ENCODE data around the gene GFER.
"Not testable (repeated sequence)": the region's sequence is repeated elsewhere in the genome, so short reads cannot be mapped to it uniquely, and the experiment has no call there.

GFER gene

DNA sequence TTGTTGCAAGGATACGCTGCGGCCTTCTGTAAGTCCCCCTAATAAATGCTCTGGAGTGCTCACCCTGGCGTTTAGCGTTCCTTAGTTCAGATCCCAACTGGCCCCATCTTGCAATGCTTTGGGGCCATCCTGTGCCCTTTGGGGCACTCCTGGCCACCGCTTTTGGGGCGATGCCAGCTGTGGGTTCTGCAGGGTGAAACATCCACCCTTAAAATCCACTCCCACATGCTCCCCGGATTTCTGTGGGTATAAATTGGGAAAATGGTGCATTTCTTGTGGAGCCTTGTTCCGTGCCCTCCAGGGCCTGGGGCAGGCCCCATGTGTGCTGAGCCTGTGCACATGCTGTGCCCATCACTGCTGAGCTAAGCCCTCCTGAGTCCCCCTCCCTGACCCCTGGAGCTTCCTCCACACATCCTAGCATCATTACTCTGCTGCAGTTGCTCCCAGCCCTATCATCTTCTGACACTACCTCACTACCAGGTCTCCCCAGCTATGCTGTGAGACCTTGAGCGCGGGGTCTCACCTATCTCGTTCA lies 47.0 kb upstream of the GFER start:
- no peak for TF ChIP-seq PPARA (CRISPR knock-in tag; IDR thresholded peaks at IDR 0.05; ENCODE audit: borderline replicate concordance)
- TF ChIP-seq OSR1 (CRISPR knock-in tag; IDR thresholded peaks at IDR 0.05) = no peak
- TF ChIP-seq CSDC2 (CRISPR knock-in tag; IDR thresholded peaks at IDR 0.05) = no peak
- TF ChIP-seq ZNF565 (CRISPR knock-in tag; conservative IDR thresholded peaks at IDR 0.05; ENCODE audit: low read depth) = no peak
- TF ChIP-seq ISL1 (CRISPR knock-in tag; IDR thresholded peaks at IDR 0.05) = no peak
- TF ChIP-seq SNAI2 (CRISPR knock-in tag; IDR thresholded peaks at IDR 0.05) = no peak
- TF ChIP-seq ZFP3 (CRISPR knock-in tag; IDR thresholded peaks at IDR 0.05) = no peak
- TF ChIP-seq, protein P1, sequence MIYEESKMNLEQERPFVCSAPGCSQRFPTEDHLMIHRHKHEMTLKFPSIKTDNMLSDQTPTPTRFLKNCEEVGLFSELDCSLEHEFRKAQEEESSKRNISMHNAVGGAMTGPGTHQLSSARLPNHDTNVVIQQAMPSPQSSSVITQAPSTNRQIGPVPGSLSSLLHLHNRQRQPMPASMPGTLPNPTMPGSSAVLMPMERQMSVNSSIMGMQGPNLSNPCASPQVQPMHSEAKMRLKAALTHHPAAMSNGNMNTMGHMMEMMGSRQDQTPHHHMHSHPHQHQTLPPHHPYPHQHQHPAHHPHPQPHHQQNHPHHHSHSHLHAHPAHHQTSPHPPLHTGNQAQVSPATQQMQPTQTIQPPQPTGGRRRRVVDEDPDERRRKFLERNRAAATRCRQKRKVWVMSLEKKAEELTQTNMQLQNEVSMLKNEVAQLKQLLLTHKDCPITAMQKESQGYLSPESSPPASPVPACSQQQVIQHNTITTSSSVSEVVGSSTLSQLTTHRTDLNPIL (CRISPR knock-in tag; IDR thresholded peaks at IDR 0.05; ENCODE audit: low read depth) = no peak
- TF ChIP-seq BACH2 (CRISPR knock-in tag; IDR thresholded peaks at IDR 0.05; ENCODE audit: borderline replicate concordance) = no peak
- TF ChIP-seq, protein P2, sequence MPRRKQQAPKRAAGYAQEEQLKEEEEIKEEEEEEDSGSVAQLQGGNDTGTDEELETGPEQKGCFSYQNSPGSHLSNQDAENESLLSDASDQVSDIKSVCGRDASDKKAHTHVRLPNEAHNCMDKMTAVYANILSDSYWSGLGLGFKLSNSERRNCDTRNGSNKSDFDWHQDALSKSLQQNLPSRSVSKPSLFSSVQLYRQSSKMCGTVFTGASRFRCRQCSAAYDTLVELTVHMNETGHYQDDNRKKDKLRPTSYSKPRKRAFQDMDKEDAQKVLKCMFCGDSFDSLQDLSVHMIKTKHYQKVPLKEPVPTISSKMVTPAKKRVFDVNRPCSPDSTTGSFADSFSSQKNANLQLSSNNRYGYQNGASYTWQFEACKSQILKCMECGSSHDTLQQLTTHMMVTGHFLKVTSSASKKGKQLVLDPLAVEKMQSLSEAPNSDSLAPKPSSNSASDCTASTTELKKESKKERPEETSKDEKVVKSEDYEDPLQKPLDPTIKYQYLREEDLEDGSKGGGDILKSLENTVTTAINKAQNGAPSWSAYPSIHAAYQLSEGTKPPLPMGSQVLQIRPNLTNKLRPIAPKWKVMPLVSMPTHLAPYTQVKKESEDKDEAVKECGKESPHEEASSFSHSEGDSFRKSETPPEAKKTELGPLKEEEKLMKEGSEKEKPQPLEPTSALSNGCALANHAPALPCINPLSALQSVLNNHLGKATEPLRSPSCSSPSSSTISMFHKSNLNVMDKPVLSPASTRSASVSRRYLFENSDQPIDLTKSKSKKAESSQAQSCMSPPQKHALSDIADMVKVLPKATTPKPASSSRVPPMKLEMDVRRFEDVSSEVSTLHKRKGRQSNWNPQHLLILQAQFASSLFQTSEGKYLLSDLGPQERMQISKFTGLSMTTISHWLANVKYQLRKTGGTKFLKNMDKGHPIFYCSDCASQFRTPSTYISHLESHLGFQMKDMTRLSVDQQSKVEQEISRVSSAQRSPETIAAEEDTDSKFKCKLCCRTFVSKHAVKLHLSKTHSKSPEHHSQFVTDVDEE (CRISPR knock-in tag; IDR thresholded peaks at IDR 0.05) = no peak
- TF ChIP-seq, protein P3, sequence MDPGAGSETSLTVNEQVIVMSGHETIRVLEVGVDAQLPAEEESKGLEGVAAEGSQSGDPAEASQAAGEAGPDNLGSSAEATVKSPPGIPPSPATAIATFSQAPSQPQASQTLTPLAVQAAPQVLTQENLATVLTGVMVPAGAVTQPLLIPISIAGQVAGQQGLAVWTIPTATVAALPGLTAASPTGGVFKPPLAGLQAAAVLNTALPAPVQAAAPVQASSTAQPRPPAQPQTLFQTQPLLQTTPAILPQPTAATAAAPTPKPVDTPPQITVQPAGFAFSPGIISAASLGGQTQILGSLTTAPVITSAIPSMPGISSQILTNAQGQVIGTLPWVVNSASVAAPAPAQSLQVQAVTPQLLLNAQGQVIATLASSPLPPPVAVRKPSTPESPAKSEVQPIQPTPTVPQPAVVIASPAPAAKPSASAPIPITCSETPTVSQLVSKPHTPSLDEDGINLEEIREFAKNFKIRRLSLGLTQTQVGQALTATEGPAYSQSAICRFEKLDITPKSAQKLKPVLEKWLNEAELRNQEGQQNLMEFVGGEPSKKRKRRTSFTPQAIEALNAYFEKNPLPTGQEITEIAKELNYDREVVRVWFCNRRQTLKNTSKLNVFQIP (CRISPR knock-in tag; IDR thresholded peaks at IDR 0.05; ENCODE audit: borderline replicate concordance, low read depth) = no peak
- TF ChIP-seq ARNTL (CRISPR knock-in tag; IDR thresholded peaks at IDR 0.05; ENCODE audit: borderline replicate concordance, low read depth) = no peak
- TF ChIP-seq GLIS3 (CRISPR knock-in tag; IDR thresholded peaks at IDR 0.05) = no peak
- TF ChIP-seq ZFP30 (CRISPR knock-in tag; IDR thresholded peaks at IDR 0.05) = no peak
- TF ChIP-seq, protein P4, sequence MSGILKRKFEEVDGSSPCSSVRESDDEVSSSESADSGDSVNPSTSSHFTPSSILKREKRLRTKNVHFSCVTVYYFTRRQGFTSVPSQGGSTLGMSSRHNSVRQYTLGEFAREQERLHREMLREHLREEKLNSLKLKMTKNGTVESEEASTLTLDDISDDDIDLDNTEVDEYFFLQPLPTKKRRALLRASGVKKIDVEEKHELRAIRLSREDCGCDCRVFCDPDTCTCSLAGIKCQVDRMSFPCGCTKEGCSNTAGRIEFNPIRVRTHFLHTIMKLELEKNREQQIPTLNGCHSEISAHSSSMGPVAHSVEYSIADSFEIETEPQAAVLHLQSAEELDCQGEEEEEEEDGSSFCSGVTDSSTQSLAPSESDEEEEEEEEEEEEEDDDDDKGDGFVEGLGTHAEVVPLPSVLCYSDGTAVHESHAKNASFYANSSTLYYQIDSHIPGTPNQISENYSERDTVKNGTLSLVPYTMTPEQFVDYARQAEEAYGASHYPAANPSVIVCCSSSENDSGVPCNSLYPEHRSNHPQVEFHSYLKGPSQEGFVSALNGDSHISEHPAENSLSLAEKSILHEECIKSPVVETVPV (CRISPR knock-in tag; IDR thresholded peaks at IDR 0.05) = no peak
- no peak for ATAC-seq

GRCh38 chr16:1938316-1938715 lies 45.7 kb upstream of the GFER start:
- TF ChIP-seq ZNF565 (CRISPR knock-in tag; conservative IDR thresholded peaks at IDR 0.05; ENCODE audit: low read depth) (no peak), ARNTL (CRISPR knock-in tag; IDR thresholded peaks at IDR 0.05; ENCODE audit: borderline replicate concordance, low read depth) (no peak), ZFP30 (CRISPR knock-in tag; IDR thresholded peaks at IDR 0.05) (no peak), RARB (CRISPR knock-in tag; IDR thresholded peaks at IDR 0.05) (no peak), ISL1 (CRISPR knock-in tag; IDR thresholded peaks at IDR 0.05) (no peak)
- TF ChIP-seq, protein P3 (CRISPR knock-in tag; IDR thresholded peaks at IDR 0.05; ENCODE audit: borderline replicate concordance, low read depth) = no peak
- ATAC-seq = no peak

DNA sequence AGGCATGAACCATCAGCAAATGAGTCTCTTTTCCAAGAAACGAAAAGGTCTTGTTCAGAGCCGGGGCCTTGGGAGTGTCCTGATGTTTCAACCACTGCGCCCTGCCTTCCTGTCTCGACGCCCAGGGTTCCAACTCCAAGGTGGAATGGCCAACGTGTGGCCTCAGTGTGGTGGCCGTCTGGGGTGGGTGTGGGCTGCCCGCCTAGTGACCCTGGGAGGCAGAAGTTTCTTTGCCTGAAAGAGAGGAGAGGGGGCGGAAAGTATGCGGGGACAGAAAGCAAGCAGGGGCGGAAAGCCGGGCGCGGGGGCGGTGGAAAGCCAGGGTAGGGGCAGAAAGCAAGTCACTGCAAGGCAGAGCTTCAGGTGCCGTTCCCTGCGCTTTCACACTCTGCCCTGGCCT lies 45.1 kb upstream of the GFER start:
- ATAC-seq = no peak
- TF ChIP-seq, protein P1 (CRISPR knock-in tag; IDR thresholded peaks at IDR 0.05; ENCODE audit: low read depth) = no peak
- TF ChIP-seq, protein P5, sequence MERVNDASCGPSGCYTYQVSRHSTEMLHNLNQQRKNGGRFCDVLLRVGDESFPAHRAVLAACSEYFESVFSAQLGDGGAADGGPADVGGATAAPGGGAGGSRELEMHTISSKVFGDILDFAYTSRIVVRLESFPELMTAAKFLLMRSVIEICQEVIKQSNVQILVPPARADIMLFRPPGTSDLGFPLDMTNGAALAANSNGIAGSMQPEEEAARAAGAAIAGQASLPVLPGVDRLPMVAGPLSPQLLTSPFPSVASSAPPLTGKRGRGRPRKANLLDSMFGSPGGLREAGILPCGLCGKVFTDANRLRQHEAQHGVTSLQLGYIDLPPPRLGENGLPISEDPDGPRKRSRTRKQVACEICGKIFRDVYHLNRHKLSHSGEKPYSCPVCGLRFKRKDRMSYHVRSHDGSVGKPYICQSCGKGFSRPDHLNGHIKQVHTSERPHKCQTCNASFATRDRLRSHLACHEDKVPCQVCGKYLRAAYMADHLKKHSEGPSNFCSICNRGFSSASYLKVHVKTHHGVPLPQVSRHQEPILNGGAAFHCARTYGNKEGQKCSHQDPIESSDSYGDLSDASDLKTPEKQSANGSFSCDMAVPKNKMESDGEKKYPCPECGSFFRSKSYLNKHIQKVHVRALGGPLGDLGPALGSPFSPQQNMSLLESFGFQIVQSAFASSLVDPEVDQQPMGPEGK (CRISPR knock-in tag; IDR thresholded peaks at IDR 0.05; ENCODE audit: borderline replicate concordance) = no peak

- ATAC-seq = not testable (repeated sequence)
Observed at GRCh38 chr16:1939833-1940232, 44.2 kb upstream of the GFER start.

Measured in SK-N-SH treated with all-trans-retinoic acid at 6 μM for 48 hours (cell line).